Effector memory CD4-positive, alpha-beta T cell (primary cell): ENCODE results near the gene RHBDD3.

Experiments
- DNase-seq, 3 donors: peaks; one replicate each; pipeline ENCODE4 v3.0.0-alpha.2; 2020
- H3K27ac ChIP-seq: 2 replicates; pipeline ENCODE4 v1.7.0; 2013; ENCODE audit warnings: mild to moderate bottlenecking, low read length, moderate library complexity; ENCODE audit not compliant: insufficient read depth, poor library complexity, severe bottlenecking
- H3K27me3 ChIP-seq: replicated peaks from 2 replicates; pipeline ENCODE4 v1.7.0; 2013; ENCODE audit warnings: mild to moderate bottlenecking, low read length; ENCODE audit not compliant: insufficient read depth, control insufficient read depth, poor library complexity, severe bottlenecking
- H3K36me3 ChIP-seq: 2 replicates; pipeline ENCODE4 v1.7.0; 2013; ENCODE audit warnings: mild to moderate bottlenecking, low read length, moderate library complexity; ENCODE audit not compliant: control insufficient read depth, insufficient read depth
- H3K4me1 ChIP-seq: 2 replicates; pipeline ENCODE4 v1.7.0; 2013; ENCODE audit warnings: low read length, mild to moderate bottlenecking; ENCODE audit not compliant: control insufficient read depth, insufficient read depth, poor library complexity, severe bottlenecking
- H3K4me3 ChIP-seq: 2 replicates; pipeline ENCODE4 v1.7.0; 2013; ENCODE audit warnings: low read length, low read depth, mild to moderate bottlenecking; ENCODE audit not compliant: insufficient read depth, poor library complexity, severe bottlenecking
- H3K9me3 ChIP-seq: 2 replicates; pipeline ENCODE4 v1.7.0; 2013; ENCODE audit warnings: mild to moderate bottlenecking, low read length, moderate library complexity; ENCODE audit not compliant: control insufficient read depth

The RHBDD3 gene

GRCh38 chr22:29310863-29311339 lies 43.1 kb upstream of the RHBDD3 start:
- Histone ChIP-seq H3K4me1 (peaks cover 45% of the 10 kb centered on the region), H3K27ac (no peak overlapping the region), H3K9me3 (no peaks in the 10 kb centered on the region), H3K27me3 (peaks cover 16% of the 10 kb centered on the region), H3K4me3 (no peak overlapping the region), H3K36me3 (no peaks in the 10 kb centered on the region)
- peak; percentile 32 to 36 (median 33) for DNase-seq

GRCh38 chr22:29310065-29310862 lies 42.5 kb upstream of the RHBDD3 start:
- H3K27me3 ChIP-seq, result peaks cover 16% of the 10 kb centered on the region
- H3K4me3 ChIP-seq, result no peak overlapping the region
- H3K4me1 ChIP-seq, result peaks cover 43% of the 10 kb centered on the region
- no peak overlapping the region for H3K27ac ChIP-seq
- no peak for DNase-seq
- no peaks in the 10 kb centered on the region for H3K9me3 ChIP-seq
- H3K36me3 ChIP-seq, result no peaks in the 10 kb centered on the region

DNA sequence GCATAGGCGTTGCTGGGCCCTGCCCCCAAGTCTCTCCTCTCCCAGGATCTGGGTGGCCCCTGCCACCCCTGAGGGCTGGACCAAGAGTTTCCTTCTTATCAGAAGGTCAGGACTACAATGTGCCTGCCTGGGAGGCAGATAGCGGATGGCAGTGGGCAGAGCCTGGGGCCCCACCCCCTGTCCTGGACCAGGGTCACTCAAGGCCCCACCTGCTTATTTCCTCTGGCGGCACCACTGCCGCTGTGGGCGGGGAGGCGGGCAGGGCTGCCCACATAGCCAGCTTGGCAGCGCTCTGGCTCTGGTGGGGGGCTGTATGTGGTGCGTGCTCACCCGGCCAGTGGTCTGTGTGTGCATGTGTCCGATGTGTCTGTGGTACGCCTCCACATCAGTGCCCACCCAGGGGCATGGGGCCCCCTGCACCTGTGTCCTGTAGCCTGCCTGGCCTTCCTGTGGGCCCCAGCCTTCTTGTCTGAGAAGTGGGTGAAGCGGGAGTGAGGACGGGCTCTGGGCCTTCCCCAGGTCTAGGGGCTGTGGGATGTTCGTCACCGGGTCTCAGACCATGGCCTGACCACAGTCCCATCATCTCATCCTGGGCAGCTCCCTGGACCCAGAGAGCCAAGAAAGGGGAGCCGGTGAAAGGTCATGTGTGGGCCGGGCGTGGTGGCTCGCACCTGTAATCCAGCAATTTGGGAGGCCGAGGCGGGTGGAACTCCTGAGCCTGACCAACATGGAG lies 41.7 kb upstream of the RHBDD3 start:
- DNase-seq, result no peak
- no peaks in the 10 kb centered on the region for H3K36me3 ChIP-seq
- no peak overlapping the region for H3K4me3 ChIP-seq
- no peaks in the 10 kb centered on the region for H3K9me3 ChIP-seq
- H3K4me1 ChIP-seq, result peaks cover 39% of the 10 kb centered on the region
- H3K27me3 ChIP-seq, result peaks cover 16% of the 10 kb centered on the region
- H3K27ac ChIP-seq, result no peak overlapping the region

DNA sequence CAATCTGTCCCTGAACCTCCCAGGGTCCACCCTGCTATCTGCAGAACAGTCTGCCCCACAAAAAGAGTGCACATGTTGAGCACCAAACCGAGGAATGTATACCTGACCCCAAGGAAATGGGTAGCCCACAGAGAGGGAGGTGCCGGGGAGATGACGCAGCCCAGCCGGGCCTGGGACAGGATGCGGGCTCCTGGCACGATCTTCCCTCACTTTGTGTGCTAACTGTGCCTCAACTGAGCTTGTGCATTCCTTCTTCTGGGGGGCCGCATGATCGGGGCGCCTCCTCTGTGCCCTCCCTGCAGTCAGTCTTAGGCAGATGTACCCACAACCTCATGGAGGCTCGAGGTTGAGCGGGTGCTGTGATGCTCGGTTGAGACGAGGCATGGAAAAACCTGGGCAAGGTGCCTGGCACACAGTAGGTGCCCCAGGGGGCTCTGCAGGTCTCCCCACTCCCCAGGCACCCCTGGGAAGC lies 41.0 kb upstream of the RHBDD3 start:
- H3K4me1 ChIP-seq, result peaks cover 32% of the 10 kb centered on the region
- no peaks in the 10 kb centered on the region for H3K9me3 ChIP-seq
- peaks cover 12% of the 10 kb centered on the region for H3K27me3 ChIP-seq
- no peak for DNase-seq
- no peak overlapping the region for H3K27ac ChIP-seq
- H3K36me3 ChIP-seq, result no peaks in the 10 kb centered on the region
- H3K4me3 ChIP-seq, result no peak overlapping the region

DNA sequence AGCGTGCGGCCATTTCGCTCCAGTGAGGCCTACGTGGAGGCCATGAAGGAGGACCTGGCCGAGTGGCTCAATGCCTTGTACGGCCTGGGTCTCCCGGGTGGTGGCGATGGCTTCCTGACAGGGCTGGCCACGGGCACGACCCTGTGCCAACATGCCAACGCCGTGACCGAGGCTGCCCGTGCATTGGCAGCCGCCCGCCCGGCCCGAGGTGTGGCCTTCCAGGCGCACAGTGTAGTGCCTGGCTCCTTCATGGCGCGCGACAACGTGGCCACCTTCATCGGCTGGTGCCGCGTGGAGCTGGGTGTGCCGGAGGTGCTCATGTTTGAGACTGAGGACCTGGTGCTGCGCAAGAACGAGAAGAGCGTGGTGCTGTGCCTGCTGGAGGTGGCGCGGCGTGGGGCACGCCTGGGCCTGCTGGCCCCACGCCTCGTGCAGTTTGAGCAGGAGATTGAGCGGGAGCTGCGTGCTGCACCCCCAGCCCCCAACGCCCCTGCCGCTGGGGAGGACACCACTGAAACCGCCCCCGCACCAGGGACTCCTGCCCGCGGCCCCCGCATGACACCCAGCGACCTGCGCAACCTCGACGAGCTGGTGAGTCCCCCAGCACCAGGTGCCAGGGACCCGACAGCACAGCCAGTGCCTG lies 40.5 kb upstream of the RHBDD3 start:
- Histone ChIP-seq H3K27me3 (peaks cover 6% of the 10 kb centered on the region), H3K36me3 (no peaks in the 10 kb centered on the region), H3K4me3 (no peak overlapping the region), H3K9me3 (no peaks in the 10 kb centered on the region), H3K4me1 (peaks cover 31% of the 10 kb centered on the region), H3K27ac (no peak overlapping the region)
- no peak for DNase-seq

DNA sequence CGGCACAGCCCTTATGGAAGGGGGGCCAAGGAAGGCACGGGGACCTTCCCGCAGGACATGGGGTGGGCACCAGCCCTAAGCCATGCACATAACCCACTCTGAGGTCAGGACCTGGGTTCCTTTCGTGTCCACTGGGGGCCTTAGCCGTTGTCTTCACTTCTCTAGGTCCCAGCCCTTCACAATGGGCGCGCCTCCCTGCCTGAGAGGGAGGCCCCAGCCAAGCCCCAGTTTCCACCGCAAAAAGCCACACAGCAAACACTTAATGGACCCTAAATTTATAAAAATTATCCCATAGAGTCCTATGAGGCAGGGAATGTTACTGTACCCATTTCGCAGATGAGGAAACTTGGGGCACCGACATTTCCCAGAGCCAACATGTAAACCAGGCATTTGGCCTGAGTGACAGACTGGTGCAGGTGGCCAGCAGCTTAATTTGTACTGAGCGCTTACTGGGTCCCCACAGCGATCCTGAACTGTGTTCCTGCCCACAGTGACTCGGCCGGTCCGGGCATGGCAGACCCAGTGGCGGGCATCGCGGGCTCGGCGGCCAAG lies 39.9 kb upstream of the RHBDD3 start:
- DNase-seq, result no peak
- H3K27ac ChIP-seq, result no peak overlapping the region
- H3K9me3 ChIP-seq, result no peaks in the 10 kb centered on the region
- peaks cover 31% of the 10 kb centered on the region for H3K4me1 ChIP-seq
- peaks cover under 1% of the 10 kb centered on the region for H3K27me3 ChIP-seq
- no peak overlapping the region for H3K4me3 ChIP-seq
- H3K36me3 ChIP-seq, result no peaks in the 10 kb centered on the region

GRCh38 chr22:29306835-29307595 lies 39.2 kb upstream of the RHBDD3 start:
- Histone ChIP-seq H3K9me3 (no peaks in the 10 kb centered on the region), H3K36me3 (no peaks in the 10 kb centered on the region), H3K4me1 (peaks cover 31% of the 10 kb centered on the region), H3K4me3 (peak overlapping the region; percentile 73), H3K27me3 (no peaks in the 10 kb centered on the region), H3K27ac (peak overlapping the region; percentile 21)
- peak in 2 of 3 donors; percentile 15 to 19 for DNase-seq

- peak within 1 kb of the TSS; percentile 21 for H3K27ac ChIP-seq
- no peaks in the 10 kb centered on the region for H3K36me3 ChIP-seq
- H3K4me1 ChIP-seq, result peaks cover 30% of the 10 kb centered on the region
- no peaks in the 10 kb centered on the region for H3K9me3 ChIP-seq
- no peaks in the 10 kb centered on the region for H3K27me3 ChIP-seq
- DNase-seq, result peak in 1 of 3 donors; percentile 13
- H3K4me3 ChIP-seq, result peak within 1 kb of the TSS; percentile 73
Observed at GRCh38 chr22:29306175-29306834, 38.5 kb upstream of the RHBDD3 start, which contains the start of gene GAS2L1. Gene GAS2L1, plus strand, starts transcription at chr22:29306650. Its CDS starts 1,456 bp downstream, at chr22:29308106.

DNA sequence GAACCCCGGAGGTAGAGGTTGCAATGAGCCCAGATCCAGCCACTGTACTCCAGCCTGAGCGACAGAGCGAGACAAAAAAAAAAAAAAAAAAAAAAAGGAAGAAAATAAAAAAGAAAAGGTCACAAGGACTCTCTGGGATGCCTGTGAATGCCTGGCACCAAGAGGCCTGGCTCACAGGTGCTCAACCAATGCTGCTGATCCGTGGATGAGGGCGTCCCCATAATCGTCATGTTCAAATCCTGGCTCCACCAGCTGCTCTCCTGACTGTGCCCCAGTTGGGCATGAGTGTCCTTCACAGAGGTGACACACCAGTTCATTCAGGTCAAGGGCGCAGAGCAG lies 38.0 kb upstream of the RHBDD3 start:
- H3K4me3 ChIP-seq, result peak overlapping the region; percentile 73
- no peak for DNase-seq
- no peaks in the 10 kb centered on the region for H3K9me3 ChIP-seq
- no peaks in the 10 kb centered on the region for H3K36me3 ChIP-seq
- no peaks in the 10 kb centered on the region for H3K27me3 ChIP-seq
- H3K4me1 ChIP-seq, result peaks cover 25% of the 10 kb centered on the region
- H3K27ac ChIP-seq, result no peak overlapping the region
